A673 (cell line): ENCODE data around the gene SEMA3A.

Experiments used
- EZH2 ChIP-seq: fragments of 200-600 bp; sonication (generic); IDR thresholded peaks from 2 replicates; pipeline ENCODE4 v1.6.1; 2017; ENCODE audit warnings: borderline replicate concordance, low read depth, mild to moderate bottlenecking, mixed read lengths, antibody characterized with exemption, low read length; ENCODE audit not compliant: poor library complexity, severe bottlenecking
- TF ChIP-seq, protein P1 (sequence below): fragments of 300-800, 200-600 bp; sonication (generic); conservative IDR thresholded peaks from 2 replicates; pipeline ENCODE4 v1.5.1; 2017; ENCODE audit warnings: low read depth, mild to moderate bottlenecking, antibody characterized with exemption, low read length, moderate library complexity, mixed read lengths

DNA sequence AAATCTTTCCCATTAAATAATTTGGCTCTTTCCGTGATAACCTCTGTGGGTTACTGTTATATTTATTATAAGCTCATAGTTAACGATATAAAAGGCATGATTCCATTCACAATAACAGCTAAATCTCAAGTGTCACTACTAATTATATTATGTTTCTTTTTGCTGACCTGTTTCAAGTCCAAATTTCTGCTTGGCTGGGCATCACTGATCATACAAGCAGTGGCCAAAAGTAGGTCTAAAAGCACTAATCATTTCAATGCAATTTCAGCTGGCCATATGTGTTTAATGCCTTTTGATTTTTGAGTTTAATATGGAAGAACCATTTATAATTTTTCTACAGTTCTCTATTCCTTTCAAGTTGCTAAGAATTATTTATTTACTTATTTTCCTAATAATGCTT lies 110.7 kb downstream of the SEMA3A start:
- TF ChIP-seq, protein P1, sequence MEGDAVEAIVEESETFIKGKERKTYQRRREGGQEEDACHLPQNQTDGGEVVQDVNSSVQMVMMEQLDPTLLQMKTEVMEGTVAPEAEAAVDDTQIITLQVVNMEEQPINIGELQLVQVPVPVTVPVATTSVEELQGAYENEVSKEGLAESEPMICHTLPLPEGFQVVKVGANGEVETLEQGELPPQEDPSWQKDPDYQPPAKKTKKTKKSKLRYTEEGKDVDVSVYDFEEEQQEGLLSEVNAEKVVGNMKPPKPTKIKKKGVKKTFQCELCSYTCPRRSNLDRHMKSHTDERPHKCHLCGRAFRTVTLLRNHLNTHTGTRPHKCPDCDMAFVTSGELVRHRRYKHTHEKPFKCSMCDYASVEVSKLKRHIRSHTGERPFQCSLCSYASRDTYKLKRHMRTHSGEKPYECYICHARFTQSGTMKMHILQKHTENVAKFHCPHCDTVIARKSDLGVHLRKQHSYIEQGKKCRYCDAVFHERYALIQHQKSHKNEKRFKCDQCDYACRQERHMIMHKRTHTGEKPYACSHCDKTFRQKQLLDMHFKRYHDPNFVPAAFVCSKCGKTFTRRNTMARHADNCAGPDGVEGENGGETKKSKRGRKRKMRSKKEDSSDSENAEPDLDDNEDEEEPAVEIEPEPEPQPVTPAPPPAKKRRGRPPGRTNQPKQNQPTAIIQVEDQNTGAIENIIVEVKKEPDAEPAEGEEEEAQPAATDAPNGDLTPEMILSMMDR = no peak
- TF ChIP-seq EZH2 = no peak
